Renal cortex interstitium (tissue), 11 donors: ENCODE data around the gene XYLT1. TPM values are rescaled to one million over a fixed set of nuclear protein-coding genes. Genes with fewer than 3 reads are reported as not detected.

Source experiments
- DNase-seq, 11 donors: peaks; one replicate each; pipeline ENCODE4 v3.0.0-alpha.2; 2013; ENCODE audit warnings: low read depth in 9 of 11, low spot score in 4 of 11; ENCODE audit errors: extremely low read depth in 1 of 11
- polyA plus RNA-seq, 3 donors: library from polyadenylated mRNA; unstranded; fragments of 120-200 nt; gene quantifications; one replicate each; pipeline ENCODE4 v1.2.1, GENCODE V29; 2013; ENCODE audit not compliant: insufficient read length in 3 of 3

Gene XYLT1
- polyA plus RNA-seq, 3 donors = 6.8 to 10.5 (median 7.8) TPM

GRCh38 chr16:17391715-17392114, 79.0 kb downstream of the XYLT1 start:
- DNase-seq = no peak

GRCh38 chr16:17389384-17389783, 81.4 kb downstream of the XYLT1 start:
- no peak for DNase-seq

- DNase-seq = no peak
Measured at GRCh38 chr16:17387256-17387655, 83.5 kb downstream of the XYLT1 start.

- DNase-seq = no peak
Measured at GRCh38 chr16:17386229-17386628, 84.5 kb downstream of the XYLT1 start.

- DNase-seq = no peak
Measured at GRCh38 chr16:17384471-17384870, 86.3 kb downstream of the XYLT1 start.

- DNase-seq = no peak
Measured at GRCh38 chr16:17382949-17383863, 87.6 kb downstream of the XYLT1 start.

- no peak for DNase-seq
Measured at GRCh38 chr16:17382514-17382913, 88.2 kb downstream of the XYLT1 start.

GRCh38 chr16:17381784-17382183, 89.0 kb downstream of the XYLT1 start:
- no peak for DNase-seq

- DNase-seq = no peak
Measured at GRCh38 chr16:17380613-17381012, 90.1 kb downstream of the XYLT1 start.

GRCh38 chr16:17379121-17379571, 91.6 kb downstream of the XYLT1 start:
- no peak for DNase-seq

- no peak for DNase-seq
Measured at GRCh38 chr16:17377360-17378324, 93.1 kb downstream of the XYLT1 start.

GRCh38 chr16:17375461-17376304, 95.1 kb downstream of the XYLT1 start:
- DNase-seq = no peak

- DNase-seq = no peak
Measured at GRCh38 chr16:17374668-17375255, 96.0 kb downstream of the XYLT1 start.

- DNase-seq = no peak
Measured at GRCh38 chr16:17373533-17373932, 97.2 kb downstream of the XYLT1 start.

GRCh38 chr16:17372386-17372785, 98.4 kb downstream of the XYLT1 start:
- DNase-seq = no peak

GRCh38 chr16:17371299-17371698, 99.5 kb downstream of the XYLT1 start:
- DNase-seq = no peak

- no peak for DNase-seq
Measured at GRCh38 chr16:17370731-17371285, 100.0 kb downstream of the XYLT1 start.

- no peak for DNase-seq
Measured at GRCh38 chr16:17370223-17370707, 100.5 kb downstream of the XYLT1 start.
